Kasumi-1 (cell line): ENCODE data around the gene ACTR3C.
"Not testable (repeated sequence)": the region's sequence is repeated elsewhere in the genome, so short reads cannot be mapped to it uniquely, and the experiment has no call there.

ENCODE experiments used
- DNase-seq, 2 experiments: peaks; one replicate each; lab custom pipeline; 2025; lab: John Stamatoyannopoulos, UW

ACTR3C gene

DNA sequence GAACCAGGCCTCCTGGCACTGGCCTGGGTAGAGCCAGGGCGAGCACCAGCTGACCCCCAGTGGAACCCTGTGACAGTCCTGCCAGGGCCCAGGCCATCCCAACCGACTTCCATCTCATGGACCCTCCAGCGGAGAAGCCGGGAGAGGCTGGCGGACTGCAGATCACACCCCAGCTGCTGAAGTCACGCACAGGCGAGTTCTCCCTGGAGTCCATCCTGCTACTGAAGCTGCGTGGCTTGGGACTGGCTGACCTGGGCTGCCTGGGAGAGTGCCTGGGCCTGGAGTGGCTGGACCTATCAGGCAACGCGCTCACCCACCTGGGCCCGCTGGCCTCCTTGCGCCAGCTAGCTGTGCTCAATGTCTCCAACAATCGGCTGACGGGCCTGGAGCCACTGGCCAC lies 13.4 kb upstream of the ACTR3C start:
- DNase-seq = no peak

DNA sequence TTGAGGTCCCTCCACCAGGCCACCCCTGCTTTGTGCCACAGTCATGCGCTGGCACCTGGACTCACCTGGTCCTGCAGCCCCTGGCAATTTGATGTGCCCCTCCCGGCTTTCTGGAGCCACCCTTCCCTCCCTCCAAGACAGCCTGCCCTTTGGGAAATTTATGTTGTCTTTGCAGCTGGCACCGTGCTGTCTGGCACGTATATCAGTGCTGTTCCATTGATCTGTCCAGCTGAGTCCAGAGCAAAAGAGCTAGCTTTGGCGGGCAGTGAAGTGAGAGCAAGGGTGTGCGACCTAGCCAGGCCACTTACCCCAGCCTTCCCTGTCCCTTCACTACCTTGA lies 12.4 kb upstream of the ACTR3C start:
- no peak for DNase-seq

DNA sequence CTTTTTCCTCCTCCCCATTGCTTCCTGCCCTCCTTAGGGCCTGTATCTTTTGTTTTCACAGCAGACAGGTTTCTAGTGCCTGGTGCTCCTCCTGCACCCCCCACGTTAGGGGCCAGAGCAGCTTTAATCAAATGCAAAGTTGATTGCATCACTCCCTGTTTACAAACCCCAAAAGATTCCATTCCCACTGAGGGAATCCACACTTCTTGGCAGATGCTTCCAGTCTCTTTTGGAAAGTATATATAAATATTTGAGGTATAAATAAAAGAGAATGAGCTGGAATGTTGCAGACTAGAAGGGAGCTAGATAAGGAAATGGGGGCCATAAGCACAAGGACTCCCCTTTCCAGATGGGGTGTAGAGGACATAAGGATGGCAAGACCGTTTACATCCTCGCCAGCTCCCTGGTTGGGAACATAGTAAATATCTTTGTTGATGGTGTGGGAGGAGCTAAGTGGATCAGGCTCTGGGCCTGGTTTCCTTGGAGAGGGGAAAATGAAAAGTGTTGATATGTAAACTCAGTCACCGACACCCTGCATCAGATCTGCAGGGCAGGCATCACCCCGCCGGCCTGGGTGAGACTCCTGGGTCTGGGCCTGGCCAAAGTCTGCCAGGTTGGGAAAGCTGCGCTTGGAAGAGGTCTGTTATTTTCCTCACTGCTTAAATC lies 11.9 kb upstream of the ACTR3C start:
- DNase-seq = no peak

DNA sequence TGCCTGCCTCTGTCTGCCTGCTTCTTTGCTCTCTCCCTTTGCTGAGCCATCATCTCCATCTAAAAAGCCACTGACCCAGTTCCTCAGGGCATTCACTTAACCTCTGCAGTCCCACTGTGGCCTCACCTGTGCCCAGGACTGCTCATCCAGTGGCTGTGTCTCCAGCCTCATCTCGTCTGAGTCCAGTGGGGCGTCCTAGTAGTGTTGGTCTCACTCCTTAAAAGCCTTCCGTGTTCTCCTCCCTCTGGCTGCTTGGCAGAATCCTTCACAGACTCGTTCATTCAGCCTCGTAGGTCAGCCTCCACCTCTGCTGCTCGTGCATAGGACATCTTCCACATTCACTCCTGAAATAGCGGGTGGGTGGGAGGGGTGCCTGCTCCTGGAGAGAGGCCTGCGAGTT lies 10.8 kb upstream of the ACTR3C start:
- DNase-seq = no peak

DNA sequence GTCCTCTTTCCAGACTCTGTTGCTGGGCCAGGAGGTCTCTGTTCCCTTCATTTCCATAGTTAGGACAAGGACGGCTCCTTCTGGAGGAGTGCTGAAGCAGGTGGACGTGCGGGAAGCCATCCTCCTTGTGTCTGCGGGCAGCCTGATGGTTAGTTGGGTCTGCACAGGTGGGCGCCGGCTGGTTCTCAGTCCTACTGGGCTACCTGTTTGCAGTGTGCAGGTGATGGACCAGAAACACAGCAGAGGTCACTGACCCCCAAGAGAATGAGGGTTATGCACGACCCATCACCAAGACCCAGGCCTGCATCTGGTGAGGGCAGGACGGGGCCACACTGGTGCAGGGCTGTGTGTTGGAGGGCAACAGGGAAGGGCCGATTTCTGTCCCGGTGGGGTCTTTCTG lies 10.3 kb upstream of the ACTR3C start:
- no peak for DNase-seq

DNA sequence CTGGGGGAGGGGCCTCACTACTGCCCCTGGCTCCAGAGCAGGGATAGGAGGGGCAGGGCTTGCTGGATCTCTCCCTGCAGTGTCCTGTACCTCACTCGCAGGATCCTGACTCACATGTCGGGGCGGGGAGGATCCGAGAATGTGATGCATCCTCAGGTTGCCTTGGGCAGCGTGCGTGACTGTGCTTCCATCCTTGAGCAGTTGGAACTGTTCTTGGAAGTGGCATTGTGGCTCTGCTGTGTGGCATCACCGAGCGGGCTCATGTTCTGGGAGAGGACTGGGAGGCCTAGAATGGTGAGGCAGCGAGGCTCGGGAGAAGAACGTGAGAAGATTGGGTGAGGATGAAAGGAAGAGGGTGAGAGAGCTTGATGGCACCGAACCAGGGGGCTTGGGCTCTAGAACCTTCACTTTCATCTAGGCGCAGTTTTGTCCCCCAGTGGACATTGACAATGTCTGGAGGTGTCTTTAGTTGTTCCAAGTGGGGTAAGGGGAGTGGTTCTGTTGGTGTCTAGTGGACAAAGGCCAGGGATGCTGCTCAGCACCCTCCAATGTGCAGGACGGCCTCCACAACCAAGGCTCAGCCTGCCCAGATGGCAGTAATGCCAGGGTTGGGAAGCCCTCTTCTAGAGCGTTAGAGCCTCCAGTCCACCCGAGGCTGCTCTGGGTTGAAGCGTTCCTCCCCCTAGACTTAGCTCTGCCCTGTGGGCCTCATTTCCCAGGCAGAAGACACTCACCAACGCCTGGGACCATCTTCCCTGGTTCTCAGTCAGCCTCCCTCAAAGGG lies 9.7 kb upstream of the ACTR3C start:
- DNase-seq = no peak

DNA sequence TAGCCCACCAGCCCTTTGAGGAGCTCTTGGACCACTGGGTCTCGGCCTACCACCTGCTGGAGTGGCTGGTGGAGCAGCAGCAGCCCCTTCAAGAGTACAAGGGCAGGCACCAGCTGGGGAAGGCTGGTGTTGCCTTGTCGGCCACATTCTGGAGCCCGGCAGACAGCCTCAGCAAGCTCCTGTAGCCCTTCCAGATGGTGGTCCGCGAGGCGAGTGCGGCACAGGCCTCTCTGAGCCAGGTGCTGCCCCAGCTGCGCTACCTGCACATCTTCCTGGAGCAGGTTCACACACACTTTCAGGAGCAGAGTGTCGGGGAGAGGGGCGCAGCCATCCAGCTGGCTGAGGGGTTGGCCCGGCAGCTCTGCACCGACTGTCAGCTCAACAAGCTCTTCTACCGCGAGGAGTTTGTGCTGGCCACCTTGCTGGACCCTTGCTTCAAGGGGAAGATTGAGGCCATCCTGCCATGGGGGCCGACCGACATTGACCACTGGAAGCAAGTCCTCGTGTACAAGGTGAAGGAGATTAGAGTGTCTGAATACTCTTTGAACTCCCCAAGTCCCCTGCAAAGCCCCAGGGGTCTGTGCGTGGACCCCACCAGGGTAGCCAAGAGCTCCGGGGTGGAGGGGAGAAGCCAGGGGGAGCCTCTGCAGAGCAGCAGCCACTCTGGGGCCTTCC lies 7.0 kb upstream of the ACTR3C start:
- no peak for DNase-seq

DNA sequence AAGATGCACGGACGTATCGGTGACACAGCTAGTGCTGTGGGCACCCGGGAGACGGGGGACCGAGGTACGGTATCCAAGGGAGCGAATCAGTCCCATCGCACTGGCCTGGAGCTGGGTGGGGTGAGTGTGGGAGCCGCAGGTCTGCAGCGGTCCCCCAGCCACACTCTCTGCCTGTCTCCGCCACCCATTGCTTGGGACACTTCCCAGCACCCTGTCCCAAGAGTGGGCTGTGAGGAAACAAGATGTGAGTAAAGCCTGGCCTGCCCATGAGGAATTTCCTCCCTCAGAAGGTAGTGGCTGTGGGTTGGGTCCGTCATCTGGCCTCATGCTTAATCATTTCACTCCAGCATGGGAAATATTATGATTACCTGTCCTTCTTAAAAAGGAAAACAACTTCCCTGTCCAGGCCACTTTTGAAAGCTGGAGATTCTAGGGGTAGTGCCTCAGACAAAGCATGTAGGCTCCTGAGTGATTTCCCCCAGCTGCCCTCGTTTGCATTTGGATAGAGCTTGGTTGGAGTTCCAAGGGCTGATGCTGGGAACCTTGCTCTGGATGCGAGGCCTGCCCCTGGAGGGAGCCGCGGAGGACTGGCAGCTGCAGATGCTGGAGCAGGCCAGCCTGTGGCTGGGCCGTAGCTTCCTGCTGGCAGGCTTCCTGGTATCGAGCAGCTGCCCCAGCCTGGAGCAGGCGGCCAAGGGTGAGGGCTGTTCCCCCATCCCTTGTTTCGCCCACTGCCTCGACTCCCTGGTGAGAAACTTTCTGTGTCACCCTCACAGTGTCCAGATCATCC lies 6.2 kb upstream of the ACTR3C start:
- DNase-seq = no peak

DNA sequence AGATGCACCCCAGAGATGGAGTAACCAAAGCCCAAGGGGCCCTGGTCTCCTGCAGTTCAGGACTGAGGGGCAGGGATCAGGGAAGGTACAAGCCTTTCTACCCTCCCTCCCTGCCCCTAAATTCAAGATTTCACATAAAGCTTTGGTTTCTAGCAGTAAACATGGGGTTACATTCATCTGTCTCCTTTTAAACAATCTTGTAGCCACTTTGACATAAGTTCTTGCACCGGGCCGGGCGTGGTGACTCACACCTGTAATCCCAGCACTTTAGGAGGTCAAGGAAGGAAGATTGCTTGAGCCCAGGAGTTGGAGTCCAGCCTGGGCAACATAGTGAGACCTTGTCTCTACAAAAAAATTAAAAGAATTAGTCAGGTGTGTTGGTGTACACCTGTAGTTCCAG lies 4.0 kb upstream of the ACTR3C start:
- DNase-seq = no peak

DNA sequence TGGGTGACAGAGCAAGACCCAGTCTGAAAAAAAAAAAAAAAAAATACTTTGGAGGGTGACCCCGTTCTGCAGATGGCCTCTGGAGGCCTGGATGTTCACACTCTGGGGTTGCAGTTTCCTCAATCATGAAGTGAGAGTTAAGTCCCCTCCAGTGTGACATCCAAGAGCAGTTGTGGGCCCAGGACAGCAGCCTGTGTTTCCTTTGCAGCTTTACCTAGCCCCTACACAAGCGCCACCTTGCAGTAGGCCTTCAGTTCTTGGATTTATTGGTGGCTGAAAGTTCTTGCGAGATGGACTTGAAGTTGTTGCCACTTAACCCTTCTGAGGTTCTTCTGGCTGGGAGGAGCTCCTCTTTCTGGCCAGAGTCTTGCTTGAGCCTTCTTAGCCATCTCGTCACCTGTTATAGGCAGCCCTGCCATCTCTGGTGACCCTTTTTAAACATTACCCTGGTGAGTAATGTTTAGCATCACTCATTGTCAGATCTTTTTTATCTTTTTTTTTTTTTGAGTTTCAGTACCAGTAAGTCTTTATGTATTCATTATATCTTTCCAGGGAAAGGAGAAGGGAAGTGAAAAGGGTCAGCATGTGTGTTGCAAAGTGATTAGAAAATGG lies 3.4 kb upstream of the ACTR3C start:
- no peak for DNase-seq

DNA sequence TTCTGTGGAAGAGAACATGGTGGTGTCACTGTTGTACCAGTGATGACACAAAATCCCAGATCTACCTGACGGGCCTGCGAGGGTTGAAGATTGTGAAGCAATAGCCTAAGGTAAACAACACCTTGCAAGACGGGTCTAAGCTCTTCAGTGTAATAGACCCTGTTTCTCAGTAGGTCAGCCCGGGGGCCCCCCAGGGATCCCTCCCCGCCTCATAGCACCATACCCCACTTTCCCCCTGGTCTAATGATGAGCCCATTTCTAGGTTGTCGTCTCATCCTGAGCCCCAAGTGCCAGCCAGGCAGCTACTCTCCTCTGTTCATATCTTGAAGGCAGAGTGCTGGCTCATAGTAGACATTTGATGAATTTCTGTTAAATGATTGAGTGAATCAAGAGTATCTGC lies 2.6 kb upstream of the ACTR3C start:
- no peak for DNase-seq

DNA sequence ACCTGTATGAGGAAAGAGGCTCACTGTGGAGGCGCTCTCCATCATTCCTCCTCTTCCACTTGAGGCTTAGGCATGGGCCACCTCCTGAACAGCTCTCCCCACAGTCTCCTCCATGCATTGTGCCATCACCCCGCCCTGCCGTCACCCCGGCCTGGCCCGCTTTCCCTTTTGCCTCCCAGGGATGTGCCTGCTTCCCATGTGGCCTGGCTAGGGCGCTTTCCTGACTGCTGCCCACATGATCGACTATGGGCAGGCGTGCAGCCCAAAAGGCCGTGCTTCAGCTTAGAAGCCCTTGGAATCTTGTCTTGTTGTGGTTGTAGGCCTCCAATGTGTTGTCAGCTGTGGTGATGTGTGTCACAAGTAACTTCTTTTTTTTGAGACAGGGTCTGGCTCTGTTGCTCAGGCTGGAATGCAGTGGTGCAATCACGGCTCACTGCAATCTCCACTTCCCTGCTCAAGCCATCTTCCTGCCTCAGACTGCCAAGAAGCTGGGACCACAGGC lies 1.8 kb upstream of the ACTR3C start:
- peak; percentile 47 to 48 for DNase-seq

DNA sequence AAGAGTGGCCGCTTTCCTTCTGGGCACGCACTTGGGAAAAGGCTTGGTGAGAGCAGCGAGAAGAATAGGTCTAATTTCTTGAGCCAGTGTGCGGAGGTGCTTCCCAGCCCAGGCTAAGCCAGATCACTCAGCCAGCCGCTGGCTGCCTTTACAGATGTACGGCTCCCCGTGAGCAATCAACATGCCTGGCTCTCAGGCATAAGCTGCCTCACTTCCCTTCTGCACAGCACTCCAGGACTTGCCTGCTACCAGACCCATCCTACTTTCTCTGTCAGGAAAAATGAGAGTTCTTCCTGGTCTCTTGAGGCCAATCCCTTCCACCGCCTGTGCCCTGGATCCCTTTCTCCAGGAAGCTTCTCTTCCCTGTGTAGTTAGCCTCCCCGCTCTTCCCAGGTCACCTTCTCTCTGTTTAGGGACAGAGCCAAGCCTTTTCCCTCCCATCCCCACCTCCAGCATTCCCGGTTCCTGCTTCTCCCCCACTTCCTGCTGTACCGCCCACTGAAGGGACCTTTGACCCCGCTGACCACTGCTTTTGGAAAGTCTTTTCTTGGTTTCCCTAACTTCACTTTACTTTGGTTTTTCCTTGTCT lies 1.1 kb upstream of the ACTR3C start:
- peak in 1 of 2 experiments; percentile 8 for DNase-seq

DNA sequence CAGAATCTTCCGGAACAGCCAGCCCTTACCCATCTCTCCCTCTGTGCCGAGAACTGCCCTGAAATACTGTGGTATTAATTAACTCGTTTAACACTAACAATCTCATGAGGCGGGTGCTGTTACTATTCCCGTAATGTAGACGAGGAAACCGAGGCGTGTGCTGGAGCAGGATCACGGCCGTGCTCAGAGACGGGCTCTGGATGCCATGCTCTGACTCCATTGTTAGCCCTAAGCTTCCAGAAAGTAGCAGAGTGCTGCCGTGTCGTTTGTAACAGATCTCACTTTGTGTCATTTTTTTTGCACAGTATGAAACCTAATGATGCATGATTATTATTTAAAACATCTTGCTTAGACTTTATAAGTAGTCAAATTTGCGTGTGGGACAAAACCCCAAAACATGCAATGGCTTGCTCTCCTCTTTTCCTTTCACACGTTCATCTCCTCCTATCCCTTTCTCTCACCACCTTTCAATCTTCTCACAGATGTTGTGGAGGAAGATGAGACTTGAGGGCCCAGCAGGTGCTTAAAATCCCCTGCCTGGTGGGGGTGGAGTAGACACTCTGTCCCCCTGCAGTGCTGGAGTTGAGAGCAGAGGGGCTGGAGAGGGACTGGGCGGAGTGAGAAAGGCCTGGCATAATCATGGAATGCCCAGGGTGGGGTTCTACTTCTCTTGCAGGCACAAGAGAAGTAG lies 482 bp upstream of the ACTR3C start:
- DNase-seq = peak in 1 of 2 experiments; percentile 6

DNA sequence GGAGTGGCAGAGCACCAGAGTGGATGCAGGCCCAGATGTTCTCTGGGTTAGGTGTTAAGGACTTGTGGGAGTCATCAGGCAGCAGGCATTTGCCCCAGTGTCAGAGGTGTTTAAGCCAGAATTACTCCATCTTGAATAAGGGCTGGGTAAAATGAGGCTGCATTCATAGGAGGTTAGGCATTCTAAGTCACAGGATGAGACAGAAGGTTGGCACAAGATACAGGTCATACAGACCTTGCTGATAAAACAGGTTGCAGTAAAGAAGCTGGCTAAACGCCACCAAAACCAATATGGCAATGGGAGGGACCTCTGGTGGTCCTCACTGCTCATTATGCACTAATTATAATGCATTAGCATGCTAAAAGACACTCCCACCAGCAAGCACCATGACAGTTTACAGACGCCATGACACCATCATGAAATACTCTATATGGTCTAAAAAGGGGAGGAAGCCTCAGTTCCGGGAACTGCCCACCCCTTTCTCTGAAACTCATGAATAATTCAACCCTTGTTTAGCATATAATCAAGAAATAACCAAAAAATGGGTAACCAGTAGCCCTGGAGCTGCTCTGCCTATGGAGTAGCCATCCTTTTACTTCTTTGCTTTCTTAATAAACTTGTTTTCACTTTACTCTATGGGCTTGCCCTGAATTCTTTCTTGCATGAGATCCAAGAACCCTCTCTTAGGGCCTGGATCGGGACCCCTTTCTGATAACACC lies 1.1 kb downstream of the ACTR3C start:
- DNase-seq = no peak

DNA sequence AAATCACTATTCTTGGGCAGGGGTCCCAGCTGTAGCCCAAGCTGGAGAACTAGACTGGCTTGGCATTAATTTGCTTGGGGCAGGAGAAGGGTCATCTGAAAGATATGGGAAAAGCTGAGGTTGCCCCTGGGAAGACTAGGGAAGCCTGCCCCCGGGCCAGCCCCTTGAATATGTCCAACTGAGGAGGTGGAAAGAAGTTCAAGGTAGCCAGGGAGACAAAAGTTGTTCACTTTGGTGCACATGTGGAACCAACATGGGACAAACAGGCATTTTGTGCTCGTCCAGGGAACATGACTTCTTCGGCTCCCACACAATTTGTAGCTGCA lies 1.6 kb downstream of the ACTR3C start:
- no peak for DNase-seq

DNA sequence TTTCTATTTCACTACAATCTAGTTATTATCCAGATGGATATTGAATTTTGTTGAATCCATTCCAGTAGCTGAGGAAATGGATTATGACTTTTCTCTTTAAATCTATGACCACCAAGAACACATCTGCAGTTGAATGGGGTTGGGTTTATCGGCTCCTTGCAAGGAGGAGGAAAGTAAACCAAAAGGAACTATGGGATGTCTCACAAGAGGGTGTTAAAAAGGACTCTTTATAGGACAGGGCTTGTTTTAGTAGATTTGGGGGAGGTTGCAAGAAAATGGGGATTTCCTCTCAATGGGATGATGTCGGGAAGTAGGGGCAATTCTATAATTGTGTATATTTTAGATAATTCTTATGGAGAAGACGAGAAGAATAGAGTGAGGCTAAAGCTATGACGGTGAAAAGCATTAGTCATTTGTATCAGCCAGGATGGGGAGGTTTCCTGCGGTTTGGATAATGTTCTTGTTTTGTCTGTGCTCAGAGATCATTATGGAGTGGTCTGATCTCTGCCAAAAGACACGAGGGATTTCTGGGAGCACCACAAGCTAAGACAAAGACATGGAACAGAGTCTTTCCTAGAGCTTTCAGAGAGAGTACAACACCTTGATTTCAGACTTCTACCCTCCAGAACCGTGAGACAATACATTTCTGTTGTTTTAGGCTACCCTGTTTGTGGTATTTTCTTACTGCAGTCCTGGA lies 5.4 kb downstream of the ACTR3C start:
- DNase-seq = peak; percentile 15 to 28

DNA sequence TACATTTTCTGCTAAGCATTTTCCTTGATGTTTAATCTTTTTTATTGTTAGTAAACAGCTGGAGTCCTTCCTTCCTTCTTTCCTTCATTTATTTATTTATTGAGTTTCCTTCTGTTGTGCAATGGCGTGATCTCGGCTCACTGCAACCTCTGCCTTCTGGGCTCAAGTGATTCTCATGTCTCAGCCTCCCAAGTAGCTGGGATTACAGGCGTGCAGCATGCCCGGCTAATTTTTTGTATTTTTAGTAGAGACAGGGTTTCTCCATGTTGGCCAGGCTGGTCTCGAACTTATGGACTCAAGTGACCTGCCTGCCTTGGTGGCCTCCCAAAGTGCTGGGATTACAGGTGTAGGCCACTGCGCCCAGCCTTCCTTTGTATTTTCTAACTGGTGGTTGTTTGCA lies 6.4 kb downstream of the ACTR3C start:
- not testable (repeated sequence) for DNase-seq

DNA sequence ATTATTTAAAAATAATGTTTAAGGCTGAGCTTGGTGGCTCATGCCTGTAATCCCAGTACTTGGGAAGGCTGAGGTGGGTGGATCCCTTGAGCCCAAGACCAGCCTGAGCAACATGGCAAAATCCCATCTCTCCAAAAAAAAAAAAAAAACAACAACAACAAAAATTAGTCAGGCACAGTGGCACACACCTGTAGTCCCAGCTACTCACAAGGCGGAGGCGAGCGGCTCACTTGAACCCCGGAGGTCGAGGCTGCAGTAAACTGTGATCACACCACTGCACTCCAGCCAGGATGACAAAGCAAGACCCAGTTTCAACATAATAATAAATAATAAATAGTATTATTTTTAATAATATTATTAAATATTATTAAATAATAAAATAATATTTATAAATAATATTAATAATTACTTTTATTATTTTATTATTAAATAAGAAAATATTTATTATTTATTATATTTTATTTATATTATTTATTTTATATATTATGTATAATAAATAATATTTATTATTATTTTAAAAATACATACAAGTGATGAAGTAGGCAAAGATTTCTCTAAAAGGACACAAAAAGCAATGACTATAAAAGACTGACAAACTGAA lies 8.6 kb downstream of the ACTR3C start:
- DNase-seq = no peak
